GM10266 (cell line): ENCODE results near the gene LPCAT4.

Source experiments
- DNase-seq: peaks from one replicate; pipeline ENCODE4 v3.0.0; 2012; ENCODE audit errors: extremely low spot score
- TF ChIP-seq, protein P1 (sequence below): IDR thresholded peaks from 2 replicates; pipeline ENCODE4 v1.5.1; 2012; ENCODE audit warnings: mild to moderate bottlenecking, low read depth; ENCODE audit not compliant: control insufficient read depth, insufficient read depth; ENCODE audit errors: missing control alignments

The LPCAT4 gene

DNA sequence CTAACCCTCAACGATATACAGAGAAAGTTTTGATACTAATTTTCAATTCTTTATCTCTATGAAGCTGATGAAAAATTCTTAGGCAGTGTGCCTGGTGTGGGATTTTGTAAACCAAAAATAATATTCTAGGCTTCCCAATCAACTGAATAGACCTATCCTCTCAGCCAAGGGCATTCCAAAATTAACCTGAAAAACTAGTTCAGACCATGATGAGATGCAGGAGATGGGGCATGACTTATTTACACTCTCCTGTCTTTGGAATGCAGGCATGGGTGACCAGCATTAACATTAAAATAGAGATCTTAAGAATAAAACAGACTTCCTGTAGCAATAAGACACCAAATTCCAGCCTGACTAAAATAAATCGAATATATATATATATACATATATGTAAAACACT is 7.8 kb upstream of the LPCAT4 start:
- TF ChIP-seq, protein P1, sequence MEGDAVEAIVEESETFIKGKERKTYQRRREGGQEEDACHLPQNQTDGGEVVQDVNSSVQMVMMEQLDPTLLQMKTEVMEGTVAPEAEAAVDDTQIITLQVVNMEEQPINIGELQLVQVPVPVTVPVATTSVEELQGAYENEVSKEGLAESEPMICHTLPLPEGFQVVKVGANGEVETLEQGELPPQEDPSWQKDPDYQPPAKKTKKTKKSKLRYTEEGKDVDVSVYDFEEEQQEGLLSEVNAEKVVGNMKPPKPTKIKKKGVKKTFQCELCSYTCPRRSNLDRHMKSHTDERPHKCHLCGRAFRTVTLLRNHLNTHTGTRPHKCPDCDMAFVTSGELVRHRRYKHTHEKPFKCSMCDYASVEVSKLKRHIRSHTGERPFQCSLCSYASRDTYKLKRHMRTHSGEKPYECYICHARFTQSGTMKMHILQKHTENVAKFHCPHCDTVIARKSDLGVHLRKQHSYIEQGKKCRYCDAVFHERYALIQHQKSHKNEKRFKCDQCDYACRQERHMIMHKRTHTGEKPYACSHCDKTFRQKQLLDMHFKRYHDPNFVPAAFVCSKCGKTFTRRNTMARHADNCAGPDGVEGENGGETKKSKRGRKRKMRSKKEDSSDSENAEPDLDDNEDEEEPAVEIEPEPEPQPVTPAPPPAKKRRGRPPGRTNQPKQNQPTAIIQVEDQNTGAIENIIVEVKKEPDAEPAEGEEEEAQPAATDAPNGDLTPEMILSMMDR = no peak
- no peak for DNase-seq

DNA sequence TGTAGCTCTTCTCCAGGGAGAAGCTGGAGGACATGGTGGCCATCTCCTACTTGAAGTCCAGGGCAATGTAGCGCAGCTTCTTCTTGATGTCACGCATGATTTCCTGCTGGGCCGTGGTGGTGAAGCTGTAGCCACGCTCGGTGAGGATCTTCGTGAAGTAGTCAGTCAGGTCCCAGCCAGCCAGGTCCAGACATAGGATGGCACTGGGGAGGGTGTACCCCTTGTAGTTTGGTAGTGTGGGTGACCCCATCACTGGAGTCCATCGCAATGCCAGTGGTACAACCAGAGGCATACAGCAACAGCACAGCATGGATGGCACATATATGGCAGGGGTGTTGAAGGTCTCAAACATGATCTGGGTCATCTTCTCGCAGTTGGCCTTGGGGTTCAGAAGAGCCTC is 7.0 kb upstream of the LPCAT4 start:
- no peak for DNase-seq
- TF ChIP-seq, protein P1 = no peak

DNA sequence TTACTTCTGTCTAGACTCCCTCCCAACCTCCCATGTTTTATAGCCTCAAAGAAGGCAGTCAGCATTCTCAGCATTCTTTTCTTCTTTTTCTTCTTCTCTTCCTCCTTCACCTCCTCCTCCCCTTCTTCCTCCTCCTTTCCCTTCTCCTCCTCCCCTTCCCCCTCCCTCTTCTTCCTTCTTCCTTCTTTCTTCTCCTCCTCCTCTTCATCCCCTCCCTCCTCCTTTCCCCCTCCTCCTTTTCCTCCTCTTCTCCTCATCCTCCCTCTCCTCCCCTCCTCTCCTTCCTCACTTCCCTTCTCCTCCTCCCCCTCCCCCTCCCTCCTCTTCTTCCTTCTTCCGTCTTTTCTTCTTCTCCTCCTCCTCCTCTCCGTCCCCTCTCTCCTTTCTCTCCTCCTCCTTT is 3.6 kb upstream of the LPCAT4 start:
- DNase-seq = no peak
- TF ChIP-seq, protein P1 = no peak

DNA sequence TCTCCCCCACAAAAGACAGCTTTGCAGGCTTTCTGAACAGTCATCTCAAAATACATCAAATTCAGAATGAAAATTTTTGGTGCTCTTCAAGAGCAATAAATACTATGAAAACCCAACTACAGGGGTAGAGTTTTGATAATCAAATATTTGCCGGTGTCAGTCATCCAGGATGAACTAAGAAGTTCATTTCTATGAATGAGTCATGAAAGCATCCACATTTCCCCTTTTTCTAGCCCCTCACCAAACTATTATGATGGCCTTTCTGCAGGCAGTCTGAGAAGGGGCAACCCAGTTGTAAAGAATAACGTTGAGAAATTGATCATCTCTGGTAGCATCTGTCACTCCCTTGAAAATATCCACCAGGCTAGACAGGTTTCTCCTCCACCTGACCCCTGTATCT is 3.1 kb upstream of the LPCAT4 start:
- no peak for DNase-seq
- TF ChIP-seq, protein P1 = no peak

DNA sequence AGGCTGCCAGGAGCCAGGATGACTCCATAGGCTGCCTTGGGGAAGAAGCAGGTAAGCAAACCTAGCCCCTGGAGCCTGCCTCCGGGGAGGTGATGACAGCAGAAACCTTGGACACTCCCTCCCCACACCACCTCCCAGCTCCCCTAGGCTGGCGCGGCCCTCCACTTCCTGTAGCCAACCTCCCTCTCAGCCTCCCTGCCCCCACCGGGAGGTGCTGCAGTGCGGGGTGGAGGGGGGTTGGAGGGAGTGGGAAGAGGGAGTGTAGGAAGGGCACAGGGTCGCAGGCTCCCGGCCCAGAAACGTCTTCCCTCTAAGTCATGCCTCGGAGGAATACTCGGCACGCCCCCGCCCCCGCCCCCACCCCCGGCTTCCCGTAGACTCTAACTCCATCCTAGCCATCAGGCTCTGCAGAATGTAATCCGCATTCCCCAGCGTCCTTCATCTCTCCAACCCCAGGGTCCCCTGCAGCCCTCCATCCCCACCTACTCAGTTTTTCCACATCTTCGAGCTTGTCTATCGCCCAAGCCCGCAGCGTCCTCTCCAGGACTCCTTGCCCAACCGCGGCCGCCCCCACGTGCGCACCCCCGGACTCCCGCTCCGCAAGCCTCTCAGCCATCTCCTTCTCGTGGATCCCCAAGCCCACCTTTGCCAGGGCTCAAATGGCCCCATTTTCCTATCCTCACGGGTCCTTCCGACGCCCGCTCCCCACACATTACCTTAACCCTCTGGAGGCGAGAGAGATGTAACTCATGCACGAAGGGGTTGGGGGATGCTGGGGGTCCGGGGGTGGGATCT is 528 bp downstream of the LPCAT4 start:
- DNase-seq = peak; percentile 67
- TF ChIP-seq, protein P1 = no peak

DNA sequence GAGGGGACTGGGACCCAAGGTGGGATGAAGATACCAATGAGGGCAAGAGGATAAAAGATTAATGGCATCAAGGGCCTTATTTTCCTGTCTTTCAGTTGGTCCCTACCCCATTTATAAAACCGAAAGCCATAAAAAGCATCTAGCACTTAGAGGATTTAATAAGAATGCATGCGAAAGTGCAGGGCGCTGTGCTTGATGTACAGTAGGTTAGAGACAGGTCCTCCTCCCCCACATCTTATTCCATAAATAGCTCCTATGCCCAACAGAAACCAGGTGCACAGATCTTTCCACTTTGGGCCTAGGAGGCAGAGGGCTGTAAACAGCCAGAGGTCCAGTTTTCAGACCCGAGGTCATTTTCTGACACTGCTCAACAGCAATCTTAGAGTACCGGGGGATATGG is 1.2 kb downstream of the LPCAT4 start:
- TF ChIP-seq, protein P1 = no peak
- DNase-seq = no peak

DNA sequence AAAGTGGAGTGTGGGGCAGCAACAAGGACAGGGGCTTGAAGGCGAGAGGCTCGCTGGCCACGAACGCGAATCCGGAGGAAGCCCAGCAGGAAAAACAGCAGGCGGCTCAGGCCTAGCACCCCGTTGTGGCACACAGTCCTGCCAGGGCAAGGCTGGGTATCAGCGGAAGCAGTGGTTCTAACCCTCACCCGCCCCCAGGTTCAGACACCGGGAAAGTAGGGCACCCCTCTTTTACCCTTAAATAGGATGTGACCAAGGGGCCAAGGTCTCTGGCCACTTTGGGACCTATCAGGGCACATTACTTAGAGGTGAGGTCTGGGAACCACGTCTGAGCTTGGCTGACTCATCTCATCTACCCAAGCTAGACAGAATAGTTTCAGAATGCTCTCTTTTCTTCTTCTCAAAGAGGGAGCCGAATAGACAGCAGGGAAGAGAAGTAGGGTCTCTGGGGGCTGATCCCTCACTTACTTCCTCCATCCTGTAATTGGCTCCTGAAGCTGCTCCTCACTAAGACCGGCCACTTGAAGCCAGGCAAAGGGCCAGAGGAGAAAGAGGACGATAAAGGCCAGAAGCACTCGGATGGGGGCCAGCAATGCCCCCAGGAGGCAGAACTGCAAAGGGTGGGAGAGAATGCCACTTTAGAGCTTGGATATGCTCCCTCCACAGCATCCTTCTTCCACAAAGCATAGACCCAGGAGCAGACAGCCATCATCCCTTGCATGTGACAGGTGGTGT is 1.7 kb downstream of the LPCAT4 start:
- peak; percentile 40 for DNase-seq
- TF ChIP-seq, protein P1 = no peak
